H9 (cell line): ENCODE measurements around the gene TMEM266. TPM values are rescaled to one million over a fixed set of nuclear protein-coding genes. Genes with fewer than 3 reads are reported as not detected.

Experiments used
- DNase-seq: peaks from one replicate; pipeline ENCODE4 v3.0.0-alpha.2; 2017
- H2AFZ ChIP-seq: one replicate; pipeline ENCODE4 v1.6.1; 2013; ENCODE audit warnings: mild to moderate bottlenecking, low read length, control low read depth, moderate library complexity
- H2AK5ac ChIP-seq: 2 replicates; pipeline ENCODE4 v1.6.1; 2013; ENCODE audit warnings: low read length, control low read depth, mixed read lengths; ENCODE audit not compliant: insufficient read length
- H2BK120ac ChIP-seq: one replicate; pipeline ENCODE4 v1.6.1; 2013; ENCODE audit warnings: low read depth, mild to moderate bottlenecking, low read length, control low read depth, inconsistent platforms; ENCODE audit not compliant: poor library complexity, severe bottlenecking
- H2BK12ac ChIP-seq: 2 replicates; pipeline ENCODE4 v1.6.1; 2013; ENCODE audit warnings: low read length, control low read depth, mixed read lengths, low read depth; ENCODE audit not compliant: insufficient read length
- H2BK15ac ChIP-seq: 2 replicates; pipeline ENCODE4 v1.6.1; 2013; ENCODE audit warnings: low read depth, low read length, control low read depth
- H2BK20ac ChIP-seq: one replicate; pipeline ENCODE4 v1.6.1; 2013; ENCODE audit warnings: low read depth, mild to moderate bottlenecking, low read length, control low read depth, inconsistent platforms; ENCODE audit not compliant: poor library complexity, severe bottlenecking
- H2BK5ac ChIP-seq: 2 replicates; pipeline ENCODE4 v1.6.1; 2013; ENCODE audit warnings: low read length, control low read depth, mixed read lengths; ENCODE audit not compliant: insufficient read length
- H3K14ac ChIP-seq: 2 replicates; pipeline ENCODE4 v1.6.1; 2013; ENCODE audit warnings: low read length, control low read depth; ENCODE audit not compliant: insufficient read depth
- H3K18ac ChIP-seq: 2 replicates; pipeline ENCODE4 v1.6.1; 2013; ENCODE audit warnings: low read depth, mild to moderate bottlenecking, mixed read lengths, low read length, control low read depth; ENCODE audit not compliant: insufficient read length
- H3K23ac ChIP-seq: 2 replicates; pipeline ENCODE4 v1.6.1; 2013; ENCODE audit warnings: low read length, control low read depth, mixed read lengths, low read depth; ENCODE audit not compliant: insufficient read length
- H3K23me2 ChIP-seq: 2 replicates; pipeline ENCODE4 v1.6.1; 2013; ENCODE audit warnings: low read depth, mild to moderate bottlenecking, mixed read lengths, low read length, control low read depth; ENCODE audit not compliant: insufficient read length, poor library complexity, severe bottlenecking
- H3K27ac ChIP-seq: 2 replicates; pipeline ENCODE4 v1.5.1; 2013; ENCODE audit warnings: low read length, control low read depth, mixed read lengths, low read depth; ENCODE audit not compliant: insufficient read length
- H3K27me3 ChIP-seq: 2 replicates; pipeline ENCODE4 v1.6.1; 2013; ENCODE audit warnings: low read length, control low read depth, inconsistent platforms; ENCODE audit not compliant: insufficient read depth
- H3K4ac ChIP-seq: 2 replicates; pipeline ENCODE4 v1.6.1; 2013; ENCODE audit warnings: low read depth, mild to moderate bottlenecking, control low read depth, inconsistent platforms, low read length, moderate library complexity
- H3K4me1 ChIP-seq: 2 replicates; pipeline ENCODE4 v1.6.1; 2013; ENCODE audit warnings: low read length, control low read depth, inconsistent platforms; ENCODE audit not compliant: insufficient read depth
- H3K4me2 ChIP-seq: 2 replicates; pipeline ENCODE4 v1.6.1; 2013; ENCODE audit warnings: low read length, control low read depth, mixed read lengths; ENCODE audit not compliant: insufficient read length, insufficient read depth
- H3K56ac ChIP-seq: 2 replicates; pipeline ENCODE4 v1.6.1; 2013; ENCODE audit warnings: low read depth, mild to moderate bottlenecking, mixed read lengths, low read length, control low read depth; ENCODE audit not compliant: insufficient read length
- H3K79me1 ChIP-seq: 2 replicates; pipeline ENCODE4 v1.6.1; 2013; ENCODE audit warnings: low read depth, mild to moderate bottlenecking, moderate library complexity, low read length, control low read depth, inconsistent platforms; ENCODE audit not compliant: insufficient read depth, poor library complexity, severe bottlenecking
- H3K79me2 ChIP-seq: 2 replicates; pipeline ENCODE4 v1.6.1; 2013; ENCODE audit warnings: low read length, control low read depth, inconsistent platforms; ENCODE audit not compliant: insufficient read depth
- H3K9ac ChIP-seq: 2 replicates; pipeline ENCODE4 v1.6.1; 2013; ENCODE audit warnings: low read length, control low read depth, mixed read lengths; ENCODE audit not compliant: insufficient read length; ENCODE audit errors: extremely low read depth
- H3K9me3 ChIP-seq: one replicate; pipeline ENCODE4 v1.6.1; 2013; ENCODE audit warnings: low read depth, low read length, inconsistent platforms; ENCODE audit not compliant: control insufficient read depth
- H3T11ph ChIP-seq: one replicate; pipeline ENCODE4 v1.6.1; 2013; ENCODE audit warnings: mild to moderate bottlenecking, low read length, control low read depth, inconsistent platforms
- H4K20me1 ChIP-seq: one replicate; pipeline ENCODE4 v1.6.1; 2013; ENCODE audit not compliant: control insufficient read depth, insufficient read length, insufficient read depth
- H4K5ac ChIP-seq: 2 replicates; pipeline ENCODE4 v1.6.1; 2013; ENCODE audit warnings: low read depth, mild to moderate bottlenecking, mixed read lengths, low read length, control low read depth; ENCODE audit not compliant: insufficient read length
- H4K8ac ChIP-seq: replicated peaks from 2 replicates; pipeline ENCODE4 v1.6.1; 2013; ENCODE audit warnings: low read length, control low read depth, mixed read lengths, low read depth; ENCODE audit not compliant: insufficient read length
- H4K91ac ChIP-seq: 2 replicates; pipeline ENCODE4 v1.6.1; 2013; ENCODE audit warnings: low read depth, mild to moderate bottlenecking, moderate library complexity, mixed read lengths, low read length, control low read depth; ENCODE audit not compliant: insufficient read length
- H3K27ac Mint-ChIP-seq, 3 experiments: 2 replicates in 2 of 3; 3 replicates in 1 of 3; pipeline ENCODE4 v1.8.0; 2020 to 2021; ENCODE audit warnings: mixed read lengths in 3 of 3, mild to moderate bottlenecking in 1 of 3, moderate library complexity in 1 of 3
- H3K27me3 Mint-ChIP-seq: 2 replicates; pipeline ENCODE4 v1.8.0; 2021; ENCODE audit warnings: low read depth, mild to moderate bottlenecking, moderate library complexity, mixed read lengths
- H3K36me3 Mint-ChIP-seq, 3 experiments: 2 replicates in 2 of 3; 3 replicates in 1 of 3; pipeline ENCODE4 v1.8.0; 2020 to 2021; ENCODE audit warnings: low read depth in 3 of 3, mixed read lengths in 3 of 3; ENCODE audit not compliant: insufficient read depth in 1 of 3
- H3K4me1 Mint-ChIP-seq, 2 experiments: 2 replicates each; pipeline ENCODE4 v1.8.0; 2020; ENCODE audit warnings: mixed read lengths in 2 of 2
- H3K4me3 Mint-ChIP-seq, 2 experiments: 2 replicates in 1 of 2; 3 replicates in 1 of 2; pipeline ENCODE4 v1.8.0; 2020 to 2021; ENCODE audit warnings: mild to moderate bottlenecking in 2 of 2, mixed read lengths in 2 of 2, moderate library complexity in 1 of 2
- H3K9me3 Mint-ChIP-seq, 2 experiments: 2 replicates in 1 of 2; 3 replicates in 1 of 2; pipeline ENCODE4 v1.8.0; 2020; ENCODE audit warnings: mild to moderate bottlenecking in 2 of 2, mixed read lengths in 2 of 2, moderate library complexity in 1 of 2
- WGBS: extraction: QIAGEN DNeasy Blood & Tissue Kit; methylation state at CpG from one replicate; pipeline ENCODE4 v1.1.7; 2013; ENCODE audit warnings: missing lambda C conversion rate, low lambda C conversion rate, mixed read lengths; ENCODE audit not compliant: insufficient read length; ENCODE audit errors: extremely low coverage; 5-methylcytosine and 5-hydroxymethylcytosine counted together
- total RNA-seq: library from RNA; stranded (reverse); gene quantifications from 2 replicates; pipeline ENCODE4 v1.2.1, GENCODE V29; 2021
- TF ChIP-seq, protein P1 (sequence below): fragments of 200-600 bp; sonication (generic); conservative IDR thresholded peaks from 3 replicates; pipeline ENCODE4 v1.8.0; 2021; ENCODE audit warnings: antibody characterized with exemption, mild to moderate bottlenecking

The TMEM266 gene
- total RNA-seq, 1 experiment from 2014 or later, result 0.81 TPM

DNA sequence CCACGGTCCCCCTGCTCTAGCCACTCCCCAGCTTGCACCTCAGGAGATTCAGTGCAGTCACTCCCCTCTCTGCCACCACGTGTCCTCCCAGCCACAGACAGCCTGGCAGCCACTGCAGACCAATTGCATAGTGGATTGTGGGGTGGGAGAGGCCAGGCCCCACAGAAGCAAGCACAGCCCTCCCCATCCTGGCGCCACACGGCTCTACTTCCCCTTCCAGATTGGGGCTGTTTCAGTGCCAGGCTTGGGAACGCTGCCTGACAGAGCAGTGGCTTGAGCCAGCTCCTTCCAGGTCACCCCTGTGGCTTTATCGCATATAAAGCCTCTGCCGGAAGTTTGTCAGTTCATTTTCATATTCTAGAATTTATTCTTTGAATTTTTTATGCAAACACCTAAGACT, 90.7 kb downstream of the TMEM266 start:
- Histone ChIP-seq H3K23ac (no peak overlapping the region), H3K79me1 (no peaks in the 10 kb centered on the region), H2BK5ac (no peak overlapping the region), H3K56ac (no peak overlapping the region), H2BK20ac (no peak overlapping the region), H4K91ac (no peak overlapping the region), H2BK120ac (no peak overlapping the region), H4K8ac (no peak overlapping the region), H4K20me1 (peaks cover 2% of the 10 kb centered on the region), H3K79me2 (no peaks in the 10 kb centered on the region), H3K27ac (no peak overlapping the region), H3K9ac (no peak overlapping the region), H3K9me3 (no peaks in the 10 kb centered on the region), H3K4me1 (peaks cover 4% of the 10 kb centered on the region; the same call in 1 of the 2 replicates), H2AK5ac (no peak overlapping the region), H3K18ac (no peak overlapping the region), H4K5ac (no peak overlapping the region), H2BK15ac (no peak overlapping the region), H3K23me2 (no peaks in the 10 kb centered on the region), H3K4me2 (no peak overlapping the region), H3K4ac (no peak overlapping the region), H3K14ac (no peak overlapping the region), H2AFZ (no peak overlapping the region), H3T11ph (no peak overlapping the region), H2BK12ac (no peak overlapping the region), H3K27me3 (no peaks in the 10 kb centered on the region)
- Mint-ChIP-seq H3K27ac (peak overlapping the region in 1 of 3 experiments; percentile 63; a peak in 1 of 7 replicates), H3K36me3 (no peaks in the 10 kb centered on the region), H3K4me1 (peaks cover 43 to 48% of the 10 kb centered on the region in 2 experiments), H3K9me3 (no peaks in the 10 kb centered on the region), H3K4me3 (no peak overlapping the region), H3K27me3 (peaks cover 5% of the 10 kb centered on the region)
- no CpG with 5 or more reads among the region's 7 CpGs for WGBS
- TF ChIP-seq, protein P1, sequence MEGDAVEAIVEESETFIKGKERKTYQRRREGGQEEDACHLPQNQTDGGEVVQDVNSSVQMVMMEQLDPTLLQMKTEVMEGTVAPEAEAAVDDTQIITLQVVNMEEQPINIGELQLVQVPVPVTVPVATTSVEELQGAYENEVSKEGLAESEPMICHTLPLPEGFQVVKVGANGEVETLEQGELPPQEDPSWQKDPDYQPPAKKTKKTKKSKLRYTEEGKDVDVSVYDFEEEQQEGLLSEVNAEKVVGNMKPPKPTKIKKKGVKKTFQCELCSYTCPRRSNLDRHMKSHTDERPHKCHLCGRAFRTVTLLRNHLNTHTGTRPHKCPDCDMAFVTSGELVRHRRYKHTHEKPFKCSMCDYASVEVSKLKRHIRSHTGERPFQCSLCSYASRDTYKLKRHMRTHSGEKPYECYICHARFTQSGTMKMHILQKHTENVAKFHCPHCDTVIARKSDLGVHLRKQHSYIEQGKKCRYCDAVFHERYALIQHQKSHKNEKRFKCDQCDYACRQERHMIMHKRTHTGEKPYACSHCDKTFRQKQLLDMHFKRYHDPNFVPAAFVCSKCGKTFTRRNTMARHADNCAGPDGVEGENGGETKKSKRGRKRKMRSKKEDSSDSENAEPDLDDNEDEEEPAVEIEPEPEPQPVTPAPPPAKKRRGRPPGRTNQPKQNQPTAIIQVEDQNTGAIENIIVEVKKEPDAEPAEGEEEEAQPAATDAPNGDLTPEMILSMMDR, result no peak
- DNase-seq, result no peak
